ENCODE data around the gene NGB.

Gene NGB

DNA sequence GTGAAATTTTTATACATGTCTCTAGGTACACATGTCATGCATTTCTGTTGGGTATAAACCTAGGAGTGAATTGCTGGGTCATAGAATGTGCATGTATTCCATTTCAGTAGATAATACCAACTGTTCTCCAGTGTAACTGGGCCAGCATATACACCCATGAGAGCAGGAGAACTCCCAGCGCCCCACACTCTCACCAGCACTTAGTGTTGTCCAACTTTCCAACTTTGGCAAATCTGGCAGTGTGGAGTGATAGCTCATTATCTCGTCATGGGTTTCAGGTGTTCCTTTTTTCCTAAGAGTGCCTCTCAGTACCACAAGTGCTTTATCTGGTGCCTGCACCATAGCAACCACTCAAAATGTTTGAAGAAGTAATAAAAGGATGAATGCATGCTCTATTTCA, 40.1 kb downstream of the NGB start:
- DNase-seq (ENCODE audit: low read depth in 2 of 2): no peak
- H3K4me3 ChIP-seq (replicated peaks in 1 of 2; ENCODE audit: low read depth in 2 of 2, low read length in 2 of 2): no peak overlapping the region

GRCh38 chr14:77228056-77228455, 43.0 kb downstream of the NGB start:
- H3K4me3 ChIP-seq (replicated peaks in 1 of 2; ENCODE audit: low read depth in 2 of 2, low read length in 2 of 2): no peak overlapping the region
- no peak for TF ChIP-seq CTCF (IDR thresholded peaks at IDR 0.05; ENCODE audit: low read depth, low read length)
- DNase-seq (ENCODE audit: low read depth in 2 of 2): no peak

More for the DNA sequence above, 40.1 kb downstream of the NGB start:
- no peak for TF ChIP-seq CTCF (IDR thresholded peaks at IDR 0.05; ENCODE audit: low read depth, low read length)

DNA sequence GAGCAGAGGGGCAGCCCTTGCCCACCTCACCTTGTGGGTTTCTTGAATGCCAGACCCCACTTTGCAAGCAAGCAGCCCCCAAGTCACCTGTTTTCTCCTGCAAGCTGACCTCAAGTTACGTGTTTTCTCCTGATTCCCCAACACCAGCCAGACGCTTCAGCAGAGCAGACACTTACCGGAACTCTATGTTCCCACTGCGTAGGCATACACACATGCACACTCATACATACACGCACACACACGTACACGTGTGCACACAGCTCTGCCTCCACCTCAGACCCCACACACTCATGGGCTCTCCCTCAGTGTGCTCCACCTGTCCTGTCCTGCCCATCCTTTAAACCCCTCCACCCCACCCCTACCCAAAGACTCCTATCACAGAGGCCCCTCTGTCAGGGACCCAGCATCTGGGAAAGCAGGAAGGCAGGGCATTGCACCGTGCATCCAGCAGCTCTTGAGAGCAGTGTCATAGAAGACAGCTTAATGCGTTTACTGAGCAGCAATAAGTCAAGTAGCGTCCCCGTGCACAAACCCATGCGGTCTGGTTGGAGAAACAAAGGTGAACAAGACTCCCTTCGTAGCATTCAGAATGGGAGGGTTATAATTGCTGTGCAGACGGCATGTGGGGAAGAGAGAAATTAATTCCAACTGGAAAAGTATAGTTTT, 45.0 kb downstream of the NGB start:
- DNase-seq (ENCODE audit: low read depth in 2 of 2): no peak
- TF ChIP-seq CTCF (IDR thresholded peaks at IDR 0.05; ENCODE audit: low read depth, low read length): no peak
- no peak overlapping the region for H3K4me3 ChIP-seq (replicated peaks in 1 of 2; ENCODE audit: low read depth in 2 of 2, low read length in 2 of 2)

DNA sequence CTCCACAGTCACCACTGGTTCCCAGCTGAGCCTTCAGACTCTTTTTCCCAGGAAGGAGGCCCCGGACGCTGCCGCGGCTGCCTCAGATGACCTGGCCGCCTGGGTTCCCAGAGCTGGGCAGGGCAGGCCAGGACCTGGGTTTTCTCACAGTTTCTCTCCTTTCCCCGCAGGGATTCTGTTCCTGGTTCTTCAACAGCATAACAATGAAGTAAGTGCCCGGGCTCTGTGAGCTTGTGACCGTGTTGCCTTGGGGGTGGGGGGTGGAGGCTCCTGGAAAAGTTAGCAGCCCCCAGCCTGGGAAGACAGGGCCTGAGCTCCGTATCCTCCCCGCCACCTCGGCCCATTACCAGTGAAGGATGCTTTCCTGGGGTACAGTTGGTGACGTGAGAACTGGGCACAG, 45.8 kb downstream of the NGB start:
- TF ChIP-seq CTCF (IDR thresholded peaks at IDR 0.05; ENCODE audit: low read depth, low read length): no peak

DNA sequence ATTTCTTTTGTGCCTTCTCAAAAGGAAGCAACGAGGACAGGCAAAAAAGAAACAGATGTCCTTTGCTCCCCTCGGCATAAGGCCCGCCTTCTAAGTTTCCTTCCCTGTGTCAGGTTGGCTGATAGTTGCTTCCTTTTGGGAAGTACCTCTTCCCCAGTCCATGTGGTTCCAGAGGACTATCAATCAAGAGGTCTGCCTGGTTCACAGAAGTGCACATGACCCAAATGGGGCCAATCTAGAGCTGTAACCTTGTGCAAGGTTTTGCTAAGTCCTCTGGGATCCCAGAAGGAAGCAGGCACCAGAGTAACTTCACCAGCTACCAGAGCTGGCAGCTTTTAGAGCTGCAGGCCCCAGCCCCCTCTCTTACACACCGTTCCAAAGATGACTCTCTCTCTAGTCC, 46.8 kb downstream of the NGB start:
- H3K4me3 ChIP-seq (replicated peaks in 1 of 2; ENCODE audit: low read depth in 2 of 2, low read length in 2 of 2): no peak overlapping the region
- no peak for TF ChIP-seq CTCF (IDR thresholded peaks at IDR 0.05; ENCODE audit: low read depth, low read length)
- no peak for DNase-seq (ENCODE audit: low read depth in 2 of 2)

More for the DNA sequence above, 45.8 kb downstream of the NGB start:
- no peak overlapping the region for H3K4me3 ChIP-seq (replicated peaks in 1 of 2; ENCODE audit: low read depth in 2 of 2, low read length in 2 of 2)
- no peak for DNase-seq (ENCODE audit: low read depth in 2 of 2)

DNA sequence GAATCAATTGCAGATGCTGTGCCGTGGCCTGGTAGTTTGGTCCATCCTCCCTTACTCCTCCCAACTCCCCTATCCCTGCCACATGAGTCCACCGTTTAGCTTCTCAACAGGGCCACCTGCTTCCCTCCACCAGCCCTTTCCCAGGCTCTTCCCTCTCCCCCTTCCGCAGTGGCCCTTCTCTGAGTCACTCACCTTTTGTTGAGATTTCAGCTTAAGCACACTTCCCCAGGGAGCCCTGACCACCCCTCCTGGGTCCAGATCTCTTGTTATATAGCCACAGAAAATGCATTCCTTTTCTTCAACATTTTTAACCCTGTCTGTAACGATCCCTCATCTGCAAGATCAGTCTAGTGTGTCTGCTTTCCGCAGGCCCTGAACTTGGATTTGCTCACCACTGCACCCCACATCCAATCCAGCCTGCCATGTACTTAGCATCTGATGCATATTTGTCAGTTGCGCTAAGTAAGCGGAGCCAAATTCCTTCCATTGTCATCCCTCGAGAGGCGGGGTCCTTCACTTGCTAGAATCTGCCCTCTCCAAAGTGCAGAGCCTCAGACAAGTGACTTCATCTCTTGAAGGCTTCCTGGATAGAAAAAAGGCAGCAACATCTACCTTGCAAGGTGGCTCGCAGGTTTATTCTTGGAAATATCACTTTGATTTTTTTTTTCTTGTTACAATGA, 48.3 kb downstream of the NGB start:
- no peak for DNase-seq (ENCODE audit: low read depth in 2 of 2)
- no peak overlapping the region for H3K4me3 ChIP-seq (replicated peaks in 1 of 2; ENCODE audit: low read depth in 2 of 2, low read length in 2 of 2)
- no peak for TF ChIP-seq CTCF (IDR thresholded peaks at IDR 0.05; ENCODE audit: low read depth, low read length)
